Progenitor cell of endocrine pancreas (in vitro differentiated cells): ENCODE data around the gene CEP112. TPM values are rescaled to one million over a fixed set of nuclear protein-coding genes. Genes with fewer than 3 reads are reported as not detected.
"Not testable (repeated sequence)": the region's sequence is repeated elsewhere in the genome, so short reads cannot be mapped to it uniquely, and the experiment has no call there.

Source experiments
- DNase-seq: peaks from one replicate; pipeline ENCODE4 v3.0.0; 2021; ENCODE audit warnings: low spot score; ENCODE audit not compliant: unreplicated experiment
- H3K27ac Mint-ChIP-seq: 2 replicates; pipeline ENCODE4 v1.8.0; 2021; ENCODE audit warnings: mild to moderate bottlenecking, moderate library complexity, mixed read lengths
- H3K27me3 Mint-ChIP-seq: 2 replicates; pipeline ENCODE4 v1.8.0; 2021; ENCODE audit warnings: mixed read lengths
- H3K36me3 Mint-ChIP-seq: 2 replicates; pipeline ENCODE4 v1.8.0; 2022; ENCODE audit warnings: mixed read lengths; ENCODE audit not compliant: insufficient read depth
- H3K4me1 Mint-ChIP-seq: 2 replicates; pipeline ENCODE4 v1.8.0; 2021; ENCODE audit warnings: low read depth, mixed read lengths
- H3K4me3 Mint-ChIP-seq: 2 replicates; pipeline ENCODE4 v1.8.0; 2021; ENCODE audit warnings: low read depth, mild to moderate bottlenecking, moderate library complexity, mixed read lengths
- H3K9me3 Mint-ChIP-seq: 2 replicates; pipeline ENCODE4 v1.8.0; 2021; ENCODE audit warnings: low read depth, mixed read lengths
- total RNA-seq: library from RNA; stranded (reverse); gene quantifications from 2 replicates; pipeline ENCODE4 v1.2.1, GENCODE V29; 2021
- TF ChIP-seq, protein P1 (sequence below): fragments of 200-600 bp; sonication (generic); IDR thresholded peaks from one replicate; pipeline ENCODE4 v1.5.0; 2021; ENCODE audit warnings: antibody characterized with exemption, mild to moderate bottlenecking; ENCODE audit not compliant: unreplicated experiment

CEP112 gene
- total RNA-seq, 1 donor from 2014 or later = 24.3 TPM

GRCh38 chr17:65787503-65787902, 404.4 kb downstream of the CEP112 start:
- peaks cover 3% of the 10 kb centered on the region for H3K9me3 Mint-ChIP-seq
- peaks cover 7% of the 10 kb centered on the region for H3K4me1 Mint-ChIP-seq
- no peaks in the 10 kb centered on the region for H3K27me3 Mint-ChIP-seq
- TF ChIP-seq, protein P1, sequence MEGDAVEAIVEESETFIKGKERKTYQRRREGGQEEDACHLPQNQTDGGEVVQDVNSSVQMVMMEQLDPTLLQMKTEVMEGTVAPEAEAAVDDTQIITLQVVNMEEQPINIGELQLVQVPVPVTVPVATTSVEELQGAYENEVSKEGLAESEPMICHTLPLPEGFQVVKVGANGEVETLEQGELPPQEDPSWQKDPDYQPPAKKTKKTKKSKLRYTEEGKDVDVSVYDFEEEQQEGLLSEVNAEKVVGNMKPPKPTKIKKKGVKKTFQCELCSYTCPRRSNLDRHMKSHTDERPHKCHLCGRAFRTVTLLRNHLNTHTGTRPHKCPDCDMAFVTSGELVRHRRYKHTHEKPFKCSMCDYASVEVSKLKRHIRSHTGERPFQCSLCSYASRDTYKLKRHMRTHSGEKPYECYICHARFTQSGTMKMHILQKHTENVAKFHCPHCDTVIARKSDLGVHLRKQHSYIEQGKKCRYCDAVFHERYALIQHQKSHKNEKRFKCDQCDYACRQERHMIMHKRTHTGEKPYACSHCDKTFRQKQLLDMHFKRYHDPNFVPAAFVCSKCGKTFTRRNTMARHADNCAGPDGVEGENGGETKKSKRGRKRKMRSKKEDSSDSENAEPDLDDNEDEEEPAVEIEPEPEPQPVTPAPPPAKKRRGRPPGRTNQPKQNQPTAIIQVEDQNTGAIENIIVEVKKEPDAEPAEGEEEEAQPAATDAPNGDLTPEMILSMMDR = no peak
- DNase-seq = no peak
- H3K36me3 Mint-ChIP-seq = no peaks in the 10 kb centered on the region
- H3K4me3 Mint-ChIP-seq = no peak overlapping the region
- no peak overlapping the region for H3K27ac Mint-ChIP-seq

DNA sequence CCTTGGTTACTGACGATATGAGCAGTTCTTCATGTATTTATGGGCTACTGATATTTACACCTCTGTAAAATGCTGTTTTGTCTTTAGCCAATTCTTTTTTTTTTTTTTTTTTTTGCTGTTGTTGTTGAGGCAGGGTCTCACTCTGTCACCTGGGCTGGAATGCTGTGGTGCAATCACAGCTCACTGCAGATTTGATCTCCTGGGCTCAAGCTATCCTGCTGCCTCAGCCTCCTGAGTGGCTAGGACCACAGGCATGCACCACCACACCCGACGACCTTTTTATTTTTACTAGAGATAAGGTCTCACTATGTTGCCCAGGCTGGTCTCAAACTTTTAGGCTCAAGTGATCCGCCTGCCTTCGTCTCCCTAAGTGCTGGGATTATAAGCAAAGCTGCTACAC, 405.5 kb downstream of the CEP112 start:
- H3K27me3 Mint-ChIP-seq = no peaks in the 10 kb centered on the region
- no peak for DNase-seq
- H3K9me3 Mint-ChIP-seq = peaks cover 9% of the 10 kb centered on the region
- no peak overlapping the region for H3K4me3 Mint-ChIP-seq
- H3K4me1 Mint-ChIP-seq = peaks cover 5% of the 10 kb centered on the region
- H3K27ac Mint-ChIP-seq = no peak overlapping the region
- TF ChIP-seq, protein P1 = no peak
- peaks cover 2% of the 10 kb centered on the region for H3K36me3 Mint-ChIP-seq

GRCh38 chr17:65785109-65785508, 406.8 kb downstream of the CEP112 start:
- TF ChIP-seq, protein P1 = no peak
- no peaks in the 10 kb centered on the region for H3K27me3 Mint-ChIP-seq
- peaks cover 5% of the 10 kb centered on the region for H3K4me1 Mint-ChIP-seq
- H3K9me3 Mint-ChIP-seq = peaks cover 15% of the 10 kb centered on the region
- no peak for DNase-seq
- no peak overlapping the region for H3K27ac Mint-ChIP-seq
- H3K4me3 Mint-ChIP-seq = no peak overlapping the region
- peaks cover 2% of the 10 kb centered on the region for H3K36me3 Mint-ChIP-seq

DNA sequence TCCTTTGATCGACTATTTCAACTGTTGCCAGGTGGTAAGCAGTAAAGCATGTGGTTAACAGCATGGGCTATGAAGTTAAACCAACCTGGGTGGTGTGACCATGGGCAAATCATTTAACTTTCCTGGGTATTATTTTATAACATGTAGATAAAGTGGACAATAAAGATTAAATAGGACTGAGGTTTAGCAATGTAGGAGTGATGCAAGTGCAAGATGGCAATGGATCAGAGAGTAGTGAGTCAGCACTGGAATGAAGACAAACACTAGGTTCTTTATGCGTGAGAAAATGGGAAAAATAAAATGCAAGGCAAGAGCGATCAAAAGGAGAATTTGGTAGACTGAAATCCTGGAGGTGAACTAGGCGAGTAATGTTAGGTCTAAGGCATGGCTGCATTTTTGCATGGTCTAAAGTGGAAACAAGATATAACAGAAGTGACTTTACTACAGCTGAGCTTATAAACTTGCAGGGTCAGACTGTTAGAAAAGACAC, 408.0 kb downstream of the CEP112 start:
- Mint-ChIP-seq H3K36me3 (peaks cover 2% of the 10 kb centered on the region), H3K4me3 (no peak overlapping the region), H3K27me3 (no peaks in the 10 kb centered on the region), H3K4me1 (peaks cover 5% of the 10 kb centered on the region), H3K9me3 (peaks cover 15% of the 10 kb centered on the region), H3K27ac (no peak overlapping the region)
- TF ChIP-seq, protein P1 = no peak
- DNase-seq = no peak

DNA sequence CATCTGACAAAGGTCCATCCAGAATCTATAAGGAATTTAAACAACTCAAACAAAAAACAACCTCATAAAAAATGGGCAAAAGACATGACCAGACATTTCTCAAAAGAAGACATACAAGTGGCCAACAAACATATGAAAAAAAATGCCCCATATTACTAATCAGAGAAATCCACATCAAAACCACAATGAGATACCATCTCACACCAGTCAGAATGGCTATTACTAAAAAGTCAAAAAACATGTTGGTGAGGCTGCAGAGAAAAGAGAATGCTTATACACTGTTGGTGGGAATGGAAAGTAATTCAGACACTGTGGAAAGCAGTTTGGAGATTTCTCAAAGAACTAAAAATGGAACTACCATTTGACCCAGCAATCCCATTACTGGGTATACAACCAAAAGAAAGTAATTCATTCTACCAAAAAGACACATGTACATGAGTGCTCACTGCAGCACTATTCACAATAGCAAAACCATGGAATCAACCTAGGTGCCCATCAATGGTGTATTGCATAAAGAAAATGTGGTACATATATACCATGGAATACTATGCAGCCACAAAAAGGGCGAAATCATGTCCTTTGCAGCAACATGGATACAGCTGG, 409.7 kb downstream of the CEP112 start:
- not testable (repeated sequence) for H3K27me3 Mint-ChIP-seq, DNase-seq, H3K36me3 Mint-ChIP-seq, H3K4me1 Mint-ChIP-seq, H3K4me3 Mint-ChIP-seq, H3K27ac Mint-ChIP-seq
- H3K9me3 Mint-ChIP-seq = peaks cover 18% of the 10 kb centered on the region

GRCh38 chr17:65780111-65780510, 411.8 kb downstream of the CEP112 start:
- TF ChIP-seq, protein P1 = no peak
- H3K27ac Mint-ChIP-seq = no peak overlapping the region
- peaks cover 18% of the 10 kb centered on the region for H3K9me3 Mint-ChIP-seq
- H3K36me3 Mint-ChIP-seq = peaks cover 2% of the 10 kb centered on the region
- H3K27me3 Mint-ChIP-seq = no peaks in the 10 kb centered on the region
- H3K4me1 Mint-ChIP-seq = peaks cover 3% of the 10 kb centered on the region
- no peak overlapping the region for H3K4me3 Mint-ChIP-seq
- DNase-seq = no peak
